K562 (cell line): ENCODE data around the gene AMMECR1L. TPM values are rescaled to one million over a fixed set of nuclear protein-coding genes. Genes with fewer than 3 reads are reported as not detected.

Experiments used
- CUX1 ChIP-seq: fragments of 200-800 bp; sonication (Bioruptor generic); IDR thresholded peaks from 2 replicates; pipeline ENCODE4 v1.6.1; 2016; ENCODE audit warnings: missing genetic modification characterization, missing compliant biosample characterization
- E2F6 ChIP-seq, 2 experiments: IDR thresholded peaks; 2 replicates each; pipeline ENCODE4 v1.6.1; 2011; ENCODE audit warnings: borderline replicate concordance in 1 of 2, control low read depth in 1 of 2, low read depth in 1 of 2, low read length in 1 of 2, mild to moderate bottlenecking in 1 of 2, mixed read lengths in 1 of 2, moderate library complexity in 1 of 2; ENCODE audit not compliant: insufficient read depth in 1 of 2, insufficient read length in 1 of 2, poor library complexity in 1 of 2, severe bottlenecking in 1 of 2; ENCODE audit errors: extremely low read depth in 1 of 2
- MGA ChIP-seq: fragments of 450-650 bp; IDR thresholded peaks from 2 replicates; pipeline ENCODE4 v1.6.1; 2016; ENCODE audit warnings: mild to moderate bottlenecking, moderate library complexity
- polyA plus RNA-seq, 8 experiments: library from polyadenylated mRNA; depleted of rRNA in 4 of 8; stranded (reverse) in 5 of 8; unstranded in 3 of 8; fragments of >200 nt; fragmentation: Nextera tagmentation in 2 of 8; fragmentation: Illumina TruSeq in 1 of 8; extraction: Ambion mirVana in 2 of 8; extraction: Trizol in 1 of 8; gene quantifications; 2 replicates each; pipeline versions ENCODE4 v1.2.1 to v1.2.3, GENCODE V29; 2011 to 2014; ENCODE audit warnings: inconsistent platforms in 1 of 8, missing spikeins in 1 of 8
- total RNA-seq, 7 experiments: library from RNA; depleted of rRNA in 6 of 7; stranded (reverse); fragments of >200 nt in 6 of 7; fragmentation: Illumina TruSeq in 2 of 7; extraction: Trizol in 2 of 7; gene quantifications; 2 replicates each; pipeline versions ENCODE4 v1.2.1 to v1.2.3, GENCODE V29; 2011 to 2021; ENCODE audit warnings: low replicate concordance in 1 of 7

AMMECR1L gene
- total and polyA plus RNA-seq, 9 of the 15 experiments (the other 6 are each of a cell fraction or from before 2014, with no cell fraction given), result 3.7 to 15.3 (median 9.1) TPM

- TF ChIP-seq MGA (peak; percentile 33; the same call in 1 of the 2 replicates), CUX1 (peak; percentile 61; the same call in 1 of the 2 replicates), E2F6 (IDR thresholded peaks at IDR 0.05; ENCODE audit: borderline replicate concordance in 1 of 2, extremely low read depth in 1 of 2, insufficient read depth in 1 of 2, insufficient read length in 1 of 2, low read depth in 1 of 2, low read length in 1 of 2, poor library complexity in 1 of 2, severe bottlenecking in 1 of 2) (peak; percentile 56 to 80)
These were observed 28.4 kb downstream of the AMMECR1L start (continued) for GRCh38 chr2:127857265-127857808.
